Measurements from ENCODE around the gene DIP2C.
"Not testable (repeated sequence)": the region's sequence is repeated elsewhere in the genome, so short reads cannot be mapped to it uniquely, and the experiment has no call there.

Gene DIP2C

DNA sequence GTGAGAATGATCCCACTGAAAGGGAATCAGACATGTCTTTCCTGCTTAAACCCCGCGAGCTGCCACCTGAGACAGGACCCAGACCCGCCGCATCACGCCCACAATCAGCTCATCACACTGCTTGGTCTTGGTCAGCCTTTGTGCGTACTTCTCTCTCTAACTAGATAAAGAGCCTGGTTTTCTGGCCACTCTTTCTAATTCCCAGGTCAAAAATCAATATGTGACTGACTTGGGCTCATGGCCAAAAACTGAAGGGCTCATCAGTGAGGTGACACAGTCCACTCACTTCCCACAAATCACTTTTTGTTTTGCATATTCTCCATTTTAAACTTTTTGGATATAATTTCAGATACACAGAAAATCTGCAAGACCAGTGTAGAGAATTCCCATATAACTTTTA is 247.3 kb downstream of the DIP2C start:
- DNase-seq (ENCODE audit: low spot score), result no peak

DNA sequence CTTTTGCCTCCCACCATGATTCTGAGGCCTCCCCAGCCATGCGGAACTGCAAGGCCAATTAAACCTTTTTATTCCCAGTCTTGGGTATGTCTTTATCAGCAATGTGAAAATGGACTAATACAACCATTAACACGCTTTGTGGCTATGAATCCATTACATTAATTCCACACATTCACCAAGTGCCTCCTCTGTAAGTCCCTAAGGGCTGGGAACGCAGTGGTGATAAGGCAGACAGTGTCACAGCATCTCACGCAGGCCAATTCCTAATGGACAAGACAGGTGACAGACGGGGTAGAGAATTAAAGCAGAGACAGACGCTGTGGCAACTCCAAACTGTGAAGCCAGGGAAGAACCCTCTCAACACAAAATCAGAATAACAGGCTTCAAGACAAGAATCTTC is 247.8 kb downstream of the DIP2C start:
- DNase-seq (ENCODE audit: low spot score), result no peak

DNA sequence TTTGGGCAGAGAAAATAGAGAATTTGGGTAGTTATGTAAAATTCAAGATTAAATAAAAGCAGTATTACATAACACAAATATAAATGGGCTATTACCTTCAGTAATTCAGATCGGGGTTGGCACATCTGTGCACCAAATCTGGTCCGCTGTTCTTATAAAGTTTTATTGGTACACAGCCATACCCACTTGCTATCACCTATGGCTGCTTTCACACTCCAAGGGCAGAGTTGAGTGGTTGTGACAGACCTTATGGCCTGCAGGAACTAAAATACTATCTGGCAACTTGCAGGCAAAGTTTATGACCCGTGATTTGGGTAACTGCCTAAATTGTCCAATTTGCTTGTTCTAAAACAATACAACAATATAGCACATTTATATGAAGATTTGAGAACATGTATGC is 249.3 kb downstream of the DIP2C start:
- DNase-seq (ENCODE audit: low spot score), result no peak

DNA sequence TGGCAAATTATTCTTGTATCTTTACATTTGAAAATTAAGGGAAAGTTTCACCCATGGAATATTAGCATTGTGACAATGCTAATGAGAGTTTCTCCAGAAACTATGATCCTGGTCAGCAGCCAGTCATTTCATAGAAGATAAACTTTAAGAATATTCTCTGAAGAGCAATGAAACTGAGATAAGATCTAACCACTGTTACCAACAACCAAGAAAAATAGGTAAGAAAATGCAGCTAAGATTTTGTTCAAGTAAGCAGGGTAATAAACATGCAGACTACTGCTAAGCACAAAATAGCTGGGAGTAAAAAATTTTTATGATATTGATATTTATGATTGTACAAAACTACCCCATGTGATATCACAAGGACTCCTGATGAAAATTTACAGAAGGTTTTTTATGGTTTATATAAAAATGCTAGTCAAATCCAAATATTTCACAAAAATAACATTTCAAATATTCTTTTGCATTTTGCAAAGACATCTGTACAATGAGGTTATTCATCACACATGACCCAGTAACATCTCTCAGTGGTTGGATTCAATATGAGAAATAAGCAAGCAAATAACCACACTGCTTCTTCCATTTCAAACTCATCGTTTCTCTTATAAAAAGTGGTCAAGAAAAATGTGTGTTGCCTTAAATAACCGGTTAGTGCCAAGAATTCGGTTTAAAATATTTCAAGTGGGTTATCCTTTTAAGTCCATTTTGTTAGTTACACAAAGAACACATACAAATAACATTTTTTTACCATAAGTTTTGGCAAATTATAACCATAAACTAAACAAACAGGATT is 251.6 kb downstream of the DIP2C start:
- no peak for DNase-seq (ENCODE audit: low spot score)

DNA sequence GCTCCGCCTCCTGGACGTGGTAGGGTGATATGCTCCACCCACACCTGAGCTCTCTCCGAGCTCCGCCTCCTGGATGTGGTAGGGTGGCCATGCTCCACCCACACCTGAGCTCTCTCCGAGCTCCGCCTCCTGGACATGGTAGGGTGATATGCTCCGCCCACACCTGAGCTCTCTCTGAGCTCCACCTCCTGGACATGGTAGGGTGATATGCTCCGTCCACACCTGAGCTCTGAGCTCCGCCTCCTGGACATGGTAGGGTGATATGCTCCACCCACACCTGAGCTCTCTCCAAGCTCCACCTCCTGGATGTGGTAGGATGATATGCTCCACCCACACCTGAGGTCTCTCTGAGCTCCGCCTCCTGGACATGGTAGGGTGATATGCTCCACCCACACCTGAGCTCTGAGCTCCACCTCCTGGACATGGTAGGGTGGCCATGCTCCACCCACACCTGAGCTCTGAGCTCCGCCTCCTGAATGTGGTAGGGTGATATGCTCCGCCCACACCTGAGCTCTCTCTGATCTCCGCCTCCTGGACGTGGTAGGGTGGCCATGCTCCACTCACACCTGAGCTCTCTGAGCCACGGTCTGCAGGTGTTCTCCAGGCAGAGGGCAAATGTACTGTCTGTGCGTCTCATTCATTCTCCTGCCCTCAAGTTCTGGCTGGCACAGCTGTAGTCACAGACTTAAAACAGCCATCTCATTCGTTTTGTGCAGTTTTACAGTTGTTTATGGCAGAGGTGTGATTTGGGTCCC is 252.4 kb downstream of the DIP2C start:
- DNase-seq (ENCODE audit: low spot score), result no peak

DNA sequence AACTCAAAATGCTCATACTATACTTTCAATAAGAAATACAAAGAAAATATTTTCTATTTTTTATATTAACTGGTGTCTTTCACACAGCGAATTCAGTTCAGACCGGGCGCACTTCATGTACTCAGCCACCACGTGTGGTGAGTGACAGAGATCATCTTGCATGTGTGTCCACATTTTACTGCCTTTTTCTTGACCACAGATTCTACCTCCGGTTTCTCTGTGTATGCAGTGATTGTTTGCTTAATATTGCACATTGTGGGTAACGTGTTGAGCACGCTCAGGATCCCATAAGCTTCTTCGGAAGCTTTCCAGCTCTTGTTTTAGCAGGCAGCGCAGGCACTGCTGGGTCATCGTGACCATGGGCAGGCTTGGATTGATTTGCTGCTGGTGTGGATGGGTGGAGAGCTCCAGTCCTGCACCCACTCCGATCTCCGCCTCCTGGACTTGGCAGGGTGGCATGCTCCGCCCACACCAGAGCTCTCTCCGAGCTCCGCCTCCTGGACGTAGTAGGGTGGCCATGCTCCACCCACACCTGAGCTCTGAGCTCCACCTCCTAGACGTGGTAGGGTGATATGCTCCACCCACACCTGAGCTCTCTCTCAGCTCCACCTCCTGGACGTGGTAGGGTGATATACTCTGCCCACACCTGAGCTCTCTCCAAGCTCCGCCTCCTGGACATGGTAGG is 253.3 kb downstream of the DIP2C start:
- no peak for DNase-seq (ENCODE audit: low spot score)

DNA sequence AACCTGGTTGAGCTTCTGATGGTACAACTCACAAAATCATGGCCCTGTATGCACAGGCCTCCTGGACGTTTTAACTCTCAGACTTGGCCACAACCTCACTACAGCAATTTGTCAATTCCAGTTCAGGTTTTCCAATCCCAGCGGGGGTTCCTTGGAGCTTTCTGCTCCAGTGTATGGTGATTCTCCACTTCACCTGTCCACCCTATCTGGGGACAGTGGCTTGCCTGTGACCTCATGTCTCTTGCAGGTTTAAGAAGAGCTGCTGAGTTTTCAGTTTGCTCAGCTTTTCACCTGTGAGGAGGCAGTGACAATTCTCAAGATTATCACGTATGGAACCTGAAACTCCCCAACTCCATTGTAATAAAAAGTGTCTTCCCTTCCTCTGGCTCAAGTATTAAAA is 254.1 kb downstream of the DIP2C start:
- no peak for DNase-seq (ENCODE audit: low spot score)

DNA sequence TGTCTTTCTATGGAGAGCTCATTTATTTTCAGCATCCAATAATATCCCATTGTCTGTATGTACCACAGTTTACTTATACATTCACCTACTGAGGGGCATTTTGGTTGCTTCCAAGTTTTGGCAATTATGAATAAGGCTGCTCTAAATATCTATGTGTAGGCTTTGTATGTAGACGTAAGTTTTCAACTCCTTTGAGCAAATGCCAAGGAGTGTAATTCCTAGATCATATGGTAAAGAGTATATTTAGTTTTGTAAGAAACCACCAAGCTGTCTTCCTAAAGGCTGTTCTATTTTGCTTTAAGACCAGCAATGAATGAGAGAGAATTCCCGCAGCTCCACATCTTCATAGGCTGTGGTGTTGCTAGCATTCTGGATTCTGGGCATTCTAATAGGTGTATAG is 259.8 kb downstream of the DIP2C start:
- DNase-seq (ENCODE audit: low spot score), result no peak

DNA sequence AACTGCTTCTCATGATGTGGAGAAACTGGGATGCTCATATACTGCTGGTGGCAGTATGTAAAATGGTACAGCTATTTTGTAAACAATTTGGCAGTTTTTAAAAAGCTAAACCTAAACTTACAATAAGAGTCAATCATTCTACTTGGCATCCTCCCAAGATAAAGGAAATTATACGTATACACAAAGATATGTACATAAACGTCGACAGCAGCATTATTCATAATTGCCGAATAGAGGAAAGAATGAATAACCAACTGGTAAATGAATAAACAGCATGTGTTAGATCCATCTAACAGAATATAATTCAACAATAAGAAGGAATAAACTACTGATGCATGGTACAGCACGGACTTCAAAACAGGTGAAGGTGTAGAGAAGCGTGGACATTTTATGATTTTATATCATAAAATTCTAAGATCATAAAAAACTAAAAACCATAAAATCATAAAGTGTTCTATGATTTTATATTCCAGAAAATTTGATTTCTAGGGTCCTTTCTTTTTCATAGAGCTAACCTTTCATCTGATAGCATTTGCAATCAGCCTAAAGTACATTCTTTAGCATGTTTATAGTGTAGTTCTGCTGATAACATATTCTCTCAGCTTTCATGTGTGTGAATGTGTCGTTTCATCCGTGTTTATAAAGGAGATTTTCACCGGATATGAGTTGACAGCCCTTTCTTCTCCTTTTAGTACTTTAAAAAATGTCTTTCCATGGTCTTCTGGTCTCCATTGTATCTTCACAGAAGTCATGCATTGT is 261.5 kb downstream of the DIP2C start:
- DNase-seq (ENCODE audit: low spot score), result no peak

DNA sequence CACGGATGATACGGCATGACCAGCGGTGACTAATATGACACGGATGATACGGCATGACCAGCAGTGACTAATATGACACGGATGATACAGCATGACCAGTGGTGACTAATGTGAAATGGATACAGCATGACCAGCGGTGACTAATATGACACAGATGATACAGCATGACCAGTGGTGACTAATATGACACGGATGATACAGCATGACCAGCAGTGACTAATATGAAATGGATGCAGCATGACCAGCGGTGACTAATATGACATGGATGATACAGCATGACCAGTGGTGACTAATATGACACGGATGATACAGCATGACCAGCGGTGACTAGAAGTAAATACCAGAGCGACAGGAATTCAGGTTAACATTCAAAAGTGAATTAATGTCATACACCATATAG is 264.1 kb downstream of the DIP2C start:
- DNase-seq (ENCODE audit: low spot score), result peak; percentile 37

DNA sequence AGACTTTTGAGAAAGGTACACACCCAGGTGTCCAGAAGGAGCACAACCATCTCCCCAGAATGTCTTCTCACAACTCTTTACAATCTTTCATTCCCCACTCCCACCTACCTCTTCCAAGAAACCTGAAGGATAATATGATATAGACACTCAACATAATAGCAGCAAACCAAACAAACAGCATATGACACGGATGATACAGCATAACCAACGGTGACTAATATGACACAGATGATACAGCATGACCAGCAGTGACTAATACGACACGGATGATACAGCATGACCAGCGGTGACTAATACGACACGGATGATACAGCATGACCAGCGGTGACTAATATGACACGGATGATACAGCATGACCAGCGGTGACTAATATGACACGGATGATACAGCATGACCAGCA is 264.7 kb downstream of the DIP2C start:
- DNase-seq (ENCODE audit: low spot score), result not testable (repeated sequence)

DNA sequence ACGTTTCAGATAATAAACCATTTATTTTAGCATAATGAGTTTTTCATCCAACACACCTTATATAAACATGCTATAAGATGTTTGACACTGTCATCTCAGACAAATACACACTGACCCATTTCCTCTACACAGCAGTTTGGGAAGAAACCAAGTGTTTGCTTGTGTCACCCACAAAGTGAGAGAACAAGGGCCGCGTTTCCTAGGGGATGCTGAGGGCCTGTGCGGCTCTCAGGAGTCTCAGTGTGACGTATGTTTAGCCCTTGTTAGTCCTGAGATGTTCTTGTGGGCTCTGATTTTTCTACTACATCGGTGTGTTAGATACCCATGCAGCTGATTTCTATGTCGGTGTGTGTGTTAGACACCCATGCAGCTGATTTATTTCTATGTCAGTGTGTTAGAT is 266.3 kb downstream of the DIP2C start:
- DNase-seq (ENCODE audit: low spot score), result no peak

DNA sequence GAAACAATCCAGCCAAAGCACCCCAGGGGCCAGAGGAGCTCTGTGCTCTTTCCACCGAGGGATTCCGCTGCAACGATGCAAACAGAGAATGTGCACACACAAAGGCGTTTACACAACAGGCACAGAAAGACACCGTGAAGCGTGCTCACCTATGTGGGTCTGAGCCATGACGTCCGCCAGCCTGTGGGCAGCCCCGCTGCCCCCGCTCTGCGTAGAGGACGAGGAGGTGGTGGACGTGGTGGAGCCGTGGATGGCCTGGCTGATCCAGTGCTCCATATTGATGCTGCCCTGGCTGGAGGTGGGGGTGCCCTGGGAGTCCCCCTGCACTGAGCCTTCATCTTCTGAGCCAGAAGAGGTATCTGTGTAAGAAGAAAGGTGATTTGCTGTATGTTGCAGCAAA is 266.8 kb downstream of the DIP2C start:
- DNase-seq (ENCODE audit: low spot score), result no peak

DNA sequence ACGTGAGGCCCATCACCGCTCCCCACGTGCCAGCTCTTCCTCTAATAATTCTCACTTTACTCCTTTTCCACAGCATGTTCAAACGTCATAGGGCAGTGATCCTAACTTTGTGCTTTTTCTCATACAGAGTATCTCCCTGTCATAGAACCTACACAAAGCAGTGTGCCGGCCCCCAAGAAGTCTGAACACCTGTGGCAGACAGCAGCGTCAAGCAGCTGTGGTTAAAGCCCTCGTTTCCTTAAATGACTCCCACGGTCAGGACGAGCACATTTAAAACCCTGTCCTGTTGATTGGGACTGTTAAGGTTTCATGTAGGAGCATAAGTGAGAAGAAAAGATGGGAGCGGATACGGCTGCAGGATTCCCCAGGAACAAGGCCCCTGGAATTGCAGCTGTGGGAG is 267.2 kb downstream of the DIP2C start:
- no peak for DNase-seq (ENCODE audit: low spot score)

DNA sequence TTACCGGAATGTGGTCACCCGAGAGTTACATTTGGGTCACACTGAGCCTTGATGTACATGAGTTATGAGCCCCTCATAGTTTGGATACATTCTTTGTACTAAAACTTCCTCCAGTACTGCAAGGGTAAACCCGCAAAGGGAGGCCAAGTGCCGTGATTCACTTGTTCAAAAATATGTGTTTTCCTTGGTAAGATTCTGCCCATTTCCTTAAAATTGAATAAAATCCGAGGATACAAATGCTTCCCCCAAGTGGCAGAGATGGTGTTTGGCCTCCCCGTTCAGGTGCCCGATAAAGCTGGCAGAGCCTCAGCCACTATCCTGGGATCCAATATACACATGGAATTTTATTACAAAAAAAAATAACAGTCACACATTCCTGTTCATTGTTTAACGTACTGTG is 268.3 kb downstream of the DIP2C start:
- DNase-seq (ENCODE audit: low spot score), result no peak

DNA sequence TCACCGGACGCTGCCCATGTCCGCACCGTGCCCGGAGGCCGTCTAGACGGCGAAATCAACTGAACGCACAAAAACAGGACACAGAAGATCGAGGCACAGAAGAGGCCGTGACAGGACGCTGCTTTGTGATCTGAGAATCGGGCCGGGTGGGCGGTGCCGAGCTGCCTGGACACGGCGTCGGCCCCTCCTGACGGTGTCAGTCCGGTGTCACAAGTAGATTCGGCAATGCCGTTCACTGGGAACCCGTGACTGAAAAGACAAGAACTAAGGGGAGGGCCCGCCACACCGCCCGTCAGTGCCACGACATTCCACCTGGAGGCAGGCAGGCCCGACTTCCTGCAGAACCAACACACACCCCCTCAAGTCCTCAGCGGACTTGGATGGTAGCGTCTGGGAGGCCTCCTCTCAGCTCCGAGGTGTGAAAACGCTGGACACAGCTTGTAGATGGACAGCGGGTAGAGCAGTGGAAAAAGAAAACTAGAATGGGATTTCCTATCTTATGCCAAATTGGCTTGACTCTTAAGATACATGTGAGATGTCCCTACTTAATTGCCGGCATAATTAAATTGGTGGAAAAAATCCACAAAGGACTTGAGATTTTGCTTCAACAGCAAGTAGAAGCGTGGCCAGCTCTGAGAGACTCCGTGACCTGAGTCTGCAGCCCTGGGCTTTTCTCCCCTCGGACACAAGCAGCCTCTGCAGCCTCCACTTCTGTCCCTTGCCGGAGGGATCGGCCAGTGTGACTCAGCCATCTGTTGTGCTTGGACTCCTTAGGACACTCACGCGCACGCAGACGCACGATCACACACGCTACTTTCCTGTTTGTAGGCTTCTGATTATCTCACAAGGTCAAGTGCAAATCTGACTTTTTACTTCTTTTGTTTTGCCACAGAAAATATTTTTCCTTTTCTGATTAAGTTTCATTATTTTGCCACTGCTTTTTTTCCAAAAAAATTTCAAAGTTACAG is 269.0 kb downstream of the DIP2C start:
- DNase-seq (ENCODE audit: low spot score), result no peak

DNA sequence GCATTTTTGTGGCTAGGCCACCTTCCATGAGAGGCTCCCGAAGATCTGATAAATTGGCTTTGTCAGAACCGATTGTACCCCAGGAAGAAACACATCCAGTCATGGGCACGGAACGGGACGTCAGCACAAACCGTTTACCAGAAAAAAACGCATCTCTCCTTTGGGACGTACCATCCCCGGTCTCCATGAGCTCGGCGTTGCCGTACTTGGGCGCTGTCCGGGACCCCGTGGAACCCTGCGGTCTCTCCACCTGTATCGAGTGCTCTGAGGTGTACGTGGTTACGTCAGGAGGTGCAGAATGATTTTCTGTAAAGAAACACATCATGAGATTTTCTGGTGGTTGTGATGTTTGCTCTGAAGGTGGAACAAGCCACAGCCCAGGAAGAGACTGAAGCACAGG is 270.6 kb downstream of the DIP2C start:
- DNase-seq (ENCODE audit: low spot score), result no peak

DNA sequence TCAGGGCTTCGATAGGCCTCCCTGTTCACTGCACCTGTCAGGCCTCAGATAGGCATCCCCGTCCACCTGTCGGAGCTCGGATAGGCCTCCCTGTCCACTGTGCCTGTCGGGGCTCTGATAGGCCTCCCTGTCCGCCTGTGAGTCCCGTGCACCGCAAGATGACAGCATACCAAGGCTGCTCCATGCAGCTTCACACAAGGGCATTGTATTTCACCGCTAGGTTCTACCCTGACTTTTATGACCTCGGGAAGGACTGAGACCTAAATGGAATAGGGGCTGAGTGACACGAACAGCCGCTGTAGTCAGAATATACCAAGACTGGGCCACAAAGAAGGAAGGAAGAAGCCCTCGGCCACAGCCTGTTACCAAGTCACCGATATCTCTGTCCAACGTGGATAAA is 271.2 kb downstream of the DIP2C start:
- DNase-seq (ENCODE audit: low spot score), result no peak

DNA sequence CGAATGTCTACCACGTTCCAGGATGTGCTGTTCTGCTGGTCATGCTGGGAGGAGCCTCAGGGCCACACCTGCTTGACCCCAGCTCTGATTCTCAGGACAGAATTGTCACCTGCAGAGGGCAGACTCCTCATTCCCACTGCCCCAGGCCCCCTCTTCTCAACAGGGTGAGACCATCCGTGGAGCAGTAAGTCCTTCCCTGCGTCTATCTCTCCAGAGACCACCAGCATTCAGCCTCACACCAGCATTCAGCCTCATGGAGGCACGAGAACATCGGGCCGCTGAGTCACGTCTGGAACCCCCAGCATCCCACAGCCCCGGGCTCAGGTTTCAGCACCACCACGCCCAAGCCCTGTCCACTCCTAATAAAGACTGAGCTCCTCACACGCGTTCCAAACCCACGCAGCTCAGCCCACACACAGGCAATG is 273.4 kb downstream of the DIP2C start:
- DNase-seq (ENCODE audit: low spot score), result no peak

DNA sequence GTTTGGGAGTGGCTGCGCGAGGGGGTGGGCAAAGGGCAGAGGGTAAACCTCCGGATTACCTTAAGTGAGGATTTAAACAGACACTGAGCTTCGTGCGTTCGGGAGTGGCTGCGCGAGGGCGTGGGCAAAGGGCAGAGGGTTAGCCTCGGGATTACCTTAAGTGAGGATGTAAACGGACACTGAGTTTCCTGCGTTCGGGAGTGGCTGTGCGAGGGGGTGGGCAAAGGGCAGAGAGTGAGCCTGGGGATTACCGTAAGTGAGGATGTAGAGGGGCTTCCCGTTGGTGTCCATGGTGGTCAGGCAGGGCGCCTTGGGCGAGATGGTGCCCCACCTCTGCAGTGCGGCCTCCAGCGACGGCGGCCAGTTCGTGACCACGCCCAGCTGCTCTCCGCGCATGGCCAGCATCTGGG is 275.8 kb downstream of the DIP2C start:
- no peak for DNase-seq (ENCODE audit: low spot score)

DNA sequence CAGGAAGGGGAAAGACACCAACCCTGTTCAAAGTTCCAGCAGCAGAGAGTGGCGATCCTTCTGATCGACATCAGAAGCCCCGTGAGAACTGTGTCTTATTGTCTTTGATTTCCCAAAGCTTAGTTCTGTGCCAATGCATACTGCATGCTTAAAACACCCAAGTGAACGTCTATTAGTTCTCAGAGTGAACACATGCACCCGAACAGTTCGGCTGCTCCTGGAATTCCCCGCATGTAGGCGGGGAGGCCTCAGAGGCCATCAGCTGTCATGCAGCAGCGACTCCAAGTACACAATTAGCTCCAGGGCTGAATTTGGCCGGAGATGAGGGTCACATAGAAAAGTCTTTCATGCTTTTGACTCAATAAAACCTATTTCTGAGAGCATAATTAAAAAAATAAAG is 277.4 kb downstream of the DIP2C start:
- DNase-seq (ENCODE audit: low spot score), result no peak

All from kidney tubule cell (primary cell).